K562 (cell line): ENCODE measurements around the gene RUSC2.

Experiments used
- CBX1 ChIP-seq: sonication (generic); IDR thresholded peaks from 2 replicates; pipeline ENCODE4 v1.6.1; 2016; ENCODE audit warnings: antibody characterized with exemption, low read depth, mild to moderate bottlenecking
- EP300 ChIP-seq: IDR thresholded peaks from 2 replicates; pipeline ENCODE4 v1.6.1; 2012; ENCODE audit warnings: low read length, improper control_type of control experiment
- FOSL1 ChIP-seq: fragments of 200-800 bp; sonication (Bioruptor generic); conservative IDR thresholded peaks from 2 replicates; pipeline ENCODE4 v1.6.1; 2016; ENCODE audit warnings: missing genetic modification characterization, missing compliant biosample characterization
- HDAC2 ChIP-seq: fragments of 450-650 bp; IDR thresholded peaks from 2 replicates; pipeline ENCODE4 v1.6.1; 2016; ENCODE audit warnings: mild to moderate bottlenecking
- JUN ChIP-seq, 2 experiments: sonication (generic) in 1 of 2; formaldehyde crosslinking in 1 of 2; IDR thresholded peaks; 2 replicates each; pipeline versions ENCODE4 v1.6.1 to v1.8.0; 2012 to 2022; ENCODE audit warnings: borderline replicate concordance in 2 of 2, mild to moderate bottlenecking in 2 of 2, improper control_type of control experiment in 1 of 2, low read depth in 1 of 2, low read length in 1 of 2, missing genetic modification reagents in 1 of 2
- NCOA2 ChIP-seq, 2 experiments: fragments of 450-650 bp; IDR thresholded peaks; 2 replicates each; pipeline ENCODE4 v1.6.1; 2018; ENCODE audit warnings: mild to moderate bottlenecking in 2 of 2, moderate library complexity in 1 of 2; ENCODE audit not compliant: partially characterized antibody in 2 of 2
- PHF8 ChIP-seq: fragments of 200-600 bp; sonication (generic); IDR thresholded peaks from 2 replicates; pipeline ENCODE4 v1.6.1; 2012; ENCODE audit warnings: mixed run types, mild to moderate bottlenecking, inconsistent platforms, low read length, moderate library complexity, borderline replicate concordance
- POLR2AphosphoS5 ChIP-seq: IDR thresholded peaks from 2 replicates; pipeline ENCODE4 v1.6.1; 2011; ENCODE audit warnings: mild to moderate bottlenecking, low read depth, low read length, moderate library complexity; ENCODE audit not compliant: control insufficient read depth, insufficient read depth
- U2AF2 ChIP-seq: fragments of 200-400 bp; formaldehyde crosslinking; optimal IDR thresholded peaks from 2 replicates; pipeline ENCODE3; 2017; ENCODE audit warnings: low read depth, mild to moderate bottlenecking, low read length
- ZC3H4 ChIP-seq: sonication (generic); formaldehyde crosslinking; IDR thresholded peaks from 2 replicates; pipeline ENCODE4 v1.9.0; 2021; ENCODE audit warnings: missing genetic modification reagents, borderline replicate concordance
- ZNF274 ChIP-seq: IDR thresholded peaks from 2 replicates; pipeline ENCODE4 v1.6.1; 2011; ENCODE audit warnings: low read depth, mild to moderate bottlenecking, low read length, moderate library complexity, borderline replicate concordance
- TF ChIP-seq, protein P1 (sequence below): sonication (generic); formaldehyde crosslinking; IDR thresholded peaks from 2 replicates; pipeline ENCODE4 v1.8.0; 2022; ENCODE audit warnings: mild to moderate bottlenecking, missing genetic modification reagents
- TF ChIP-seq, protein P2 (sequence below): fragments of 250-450 bp; sonication (Bioruptor Pico); IDR thresholded peaks from 2 replicates; pipeline ENCODE4 v1.5.0; 2020; ENCODE audit warnings: mild to moderate bottlenecking, borderline replicate concordance
- TF ChIP-seq, protein P3 (sequence below), 3 experiments: IDR thresholded peaks in 2 of 3; conservative IDR thresholded peaks in 1 of 3; 2 replicates each; pipeline ENCODE4 v1.5.1; 2011 to 2012; ENCODE audit warnings: low read length in 3 of 3, mild to moderate bottlenecking in 3 of 3, control low read depth in 2 of 3, improper control_type of control experiment in 1 of 3, inconsistent platforms in 1 of 3, low read depth in 1 of 3, mixed read lengths in 1 of 3, moderate library complexity in 1 of 3; ENCODE audit not compliant: insufficient read depth in 2 of 3

DNA sequence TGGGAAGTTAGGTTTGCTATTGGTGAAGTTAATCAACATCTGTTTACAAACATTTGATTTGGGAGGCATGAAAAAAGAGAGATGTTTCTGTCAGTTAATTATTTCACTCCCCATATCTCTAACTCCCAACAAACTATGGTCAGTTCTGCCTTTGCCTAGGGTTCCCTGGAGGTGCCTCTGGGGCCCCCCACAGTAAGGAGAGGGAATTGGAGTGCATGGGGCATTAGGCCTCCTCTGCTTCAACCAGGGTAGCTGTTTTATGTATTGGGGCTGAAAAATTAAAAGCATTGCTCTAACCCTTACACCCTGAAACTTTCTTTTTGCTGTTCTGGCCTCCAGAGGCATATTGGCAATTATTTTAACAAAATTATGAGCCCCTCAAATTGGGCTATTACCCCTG lies 32.3 kb downstream of the RUSC2 start:
- TF ChIP-seq HDAC2 (no peak), JUN (IDR thresholded peaks at IDR 0.05; ENCODE audit: borderline replicate concordance, low read depth, low read length) (no peak), JUN (CRISPR knock-in tag; IDR thresholded peaks at IDR 0.05; ENCODE audit: borderline replicate concordance) (no peak), PHF8 (no peak), NCOA2 (IDR thresholded peaks at IDR 0.05; ENCODE audit: partially characterized antibody in 2 of 2) (no peak), ZC3H4 (CRISPR knock-in tag) (no peak), FOSL1 (tag) (no peak), CBX1 (no peak), EP300 (no peak), U2AF2 (no peak), ZNF274 (no peak), POLR2AphosphoS5 (no peak)
- TF ChIP-seq, protein P1, sequence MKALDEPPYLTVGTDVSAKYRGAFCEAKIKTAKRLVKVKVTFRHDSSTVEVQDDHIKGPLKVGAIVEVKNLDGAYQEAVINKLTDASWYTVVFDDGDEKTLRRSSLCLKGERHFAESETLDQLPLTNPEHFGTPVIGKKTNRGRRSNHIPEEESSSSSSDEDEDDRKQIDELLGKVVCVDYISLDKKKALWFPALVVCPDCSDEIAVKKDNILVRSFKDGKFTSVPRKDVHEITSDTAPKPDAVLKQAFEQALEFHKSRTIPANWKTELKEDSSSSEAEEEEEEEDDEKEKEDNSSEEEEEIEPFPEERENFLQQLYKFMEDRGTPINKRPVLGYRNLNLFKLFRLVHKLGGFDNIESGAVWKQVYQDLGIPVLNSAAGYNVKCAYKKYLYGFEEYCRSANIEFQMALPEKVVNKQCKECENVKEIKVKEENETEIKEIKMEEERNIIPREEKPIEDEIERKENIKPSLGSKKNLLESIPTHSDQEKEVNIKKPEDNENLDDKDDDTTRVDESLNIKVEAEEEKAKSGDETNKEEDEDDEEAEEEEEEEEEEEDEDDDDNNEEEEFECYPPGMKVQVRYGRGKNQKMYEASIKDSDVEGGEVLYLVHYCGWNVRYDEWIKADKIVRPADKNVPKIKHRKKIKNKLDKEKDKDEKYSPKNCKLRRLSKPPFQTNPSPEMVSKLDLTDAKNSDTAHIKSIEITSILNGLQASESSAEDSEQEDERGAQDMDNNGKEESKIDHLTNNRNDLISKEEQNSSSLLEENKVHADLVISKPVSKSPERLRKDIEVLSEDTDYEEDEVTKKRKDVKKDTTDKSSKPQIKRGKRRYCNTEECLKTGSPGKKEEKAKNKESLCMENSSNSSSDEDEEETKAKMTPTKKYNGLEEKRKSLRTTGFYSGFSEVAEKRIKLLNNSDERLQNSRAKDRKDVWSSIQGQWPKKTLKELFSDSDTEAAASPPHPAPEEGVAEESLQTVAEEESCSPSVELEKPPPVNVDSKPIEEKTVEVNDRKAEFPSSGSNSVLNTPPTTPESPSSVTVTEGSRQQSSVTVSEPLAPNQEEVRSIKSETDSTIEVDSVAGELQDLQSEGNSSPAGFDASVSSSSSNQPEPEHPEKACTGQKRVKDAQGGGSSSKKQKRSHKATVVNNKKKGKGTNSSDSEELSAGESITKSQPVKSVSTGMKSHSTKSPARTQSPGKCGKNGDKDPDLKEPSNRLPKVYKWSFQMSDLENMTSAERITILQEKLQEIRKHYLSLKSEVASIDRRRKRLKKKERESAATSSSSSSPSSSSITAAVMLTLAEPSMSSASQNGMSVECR, result no peak
- TF ChIP-seq, protein P2, sequence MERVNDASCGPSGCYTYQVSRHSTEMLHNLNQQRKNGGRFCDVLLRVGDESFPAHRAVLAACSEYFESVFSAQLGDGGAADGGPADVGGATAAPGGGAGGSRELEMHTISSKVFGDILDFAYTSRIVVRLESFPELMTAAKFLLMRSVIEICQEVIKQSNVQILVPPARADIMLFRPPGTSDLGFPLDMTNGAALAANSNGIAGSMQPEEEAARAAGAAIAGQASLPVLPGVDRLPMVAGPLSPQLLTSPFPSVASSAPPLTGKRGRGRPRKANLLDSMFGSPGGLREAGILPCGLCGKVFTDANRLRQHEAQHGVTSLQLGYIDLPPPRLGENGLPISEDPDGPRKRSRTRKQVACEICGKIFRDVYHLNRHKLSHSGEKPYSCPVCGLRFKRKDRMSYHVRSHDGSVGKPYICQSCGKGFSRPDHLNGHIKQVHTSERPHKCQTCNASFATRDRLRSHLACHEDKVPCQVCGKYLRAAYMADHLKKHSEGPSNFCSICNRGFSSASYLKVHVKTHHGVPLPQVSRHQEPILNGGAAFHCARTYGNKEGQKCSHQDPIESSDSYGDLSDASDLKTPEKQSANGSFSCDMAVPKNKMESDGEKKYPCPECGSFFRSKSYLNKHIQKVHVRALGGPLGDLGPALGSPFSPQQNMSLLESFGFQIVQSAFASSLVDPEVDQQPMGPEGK (CRISPR knock-in tag), result no peak
- TF ChIP-seq, protein P3, sequence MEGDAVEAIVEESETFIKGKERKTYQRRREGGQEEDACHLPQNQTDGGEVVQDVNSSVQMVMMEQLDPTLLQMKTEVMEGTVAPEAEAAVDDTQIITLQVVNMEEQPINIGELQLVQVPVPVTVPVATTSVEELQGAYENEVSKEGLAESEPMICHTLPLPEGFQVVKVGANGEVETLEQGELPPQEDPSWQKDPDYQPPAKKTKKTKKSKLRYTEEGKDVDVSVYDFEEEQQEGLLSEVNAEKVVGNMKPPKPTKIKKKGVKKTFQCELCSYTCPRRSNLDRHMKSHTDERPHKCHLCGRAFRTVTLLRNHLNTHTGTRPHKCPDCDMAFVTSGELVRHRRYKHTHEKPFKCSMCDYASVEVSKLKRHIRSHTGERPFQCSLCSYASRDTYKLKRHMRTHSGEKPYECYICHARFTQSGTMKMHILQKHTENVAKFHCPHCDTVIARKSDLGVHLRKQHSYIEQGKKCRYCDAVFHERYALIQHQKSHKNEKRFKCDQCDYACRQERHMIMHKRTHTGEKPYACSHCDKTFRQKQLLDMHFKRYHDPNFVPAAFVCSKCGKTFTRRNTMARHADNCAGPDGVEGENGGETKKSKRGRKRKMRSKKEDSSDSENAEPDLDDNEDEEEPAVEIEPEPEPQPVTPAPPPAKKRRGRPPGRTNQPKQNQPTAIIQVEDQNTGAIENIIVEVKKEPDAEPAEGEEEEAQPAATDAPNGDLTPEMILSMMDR (IDR thresholded peaks at IDR 0.05 in 2 of 3, conservative IDR thresholded peaks at IDR 0.05 in 1 of 3; ENCODE audit: insufficient read depth in 2 of 3, low read depth in 1 of 3, low read length in 3 of 3), result peak; percentile 37 to 45 (median 37); a peak in 4 of 6 replicates
